Iris pigment epithelial cell (primary cell): Measurements from ENCODE around the gene MAST4.
A peak's percentile ranks its signal among the peaks of the same experiment; 100 is the strongest.

Experiments
- DNase-seq: peaks from one replicate; pipeline ENCODE4 v3.0.0-alpha.2; 2011; ENCODE audit warnings: low read depth

MAST4 gene

GRCh38 chr5:67214707-67215447 lies 618.7 kb downstream of the MAST4 start:
- no peak for DNase-seq

- DNase-seq, result peak; percentile 30
Measured at GRCh38 chr5:67215519-67216471, 619.6 kb downstream of the MAST4 start.

GRCh38 chr5:67216564-67216963 lies 620.4 kb downstream of the MAST4 start:
- no peak for DNase-seq
